H9 (cell line): ENCODE results near the gene GFPT1. TPM values are rescaled to one million over a fixed set of nuclear protein-coding genes. Genes with fewer than 3 reads are reported as not detected.

Experiments used
- DNase-seq: peaks from one replicate; pipeline ENCODE4 v3.0.0-alpha.2; 2017
- H2AFZ ChIP-seq: one replicate; pipeline ENCODE4 v1.6.1; 2013; ENCODE audit warnings: mild to moderate bottlenecking, low read length, control low read depth, moderate library complexity
- H2AK5ac ChIP-seq: 2 replicates; pipeline ENCODE4 v1.6.1; 2013; ENCODE audit warnings: low read length, control low read depth, mixed read lengths; ENCODE audit not compliant: insufficient read length
- H2BK120ac ChIP-seq: one replicate; pipeline ENCODE4 v1.6.1; 2013; ENCODE audit warnings: low read depth, mild to moderate bottlenecking, low read length, control low read depth, inconsistent platforms; ENCODE audit not compliant: poor library complexity, severe bottlenecking
- H2BK12ac ChIP-seq: 2 replicates; pipeline ENCODE4 v1.6.1; 2013; ENCODE audit warnings: low read length, control low read depth, mixed read lengths, low read depth; ENCODE audit not compliant: insufficient read length
- H2BK15ac ChIP-seq: 2 replicates; pipeline ENCODE4 v1.6.1; 2013; ENCODE audit warnings: low read depth, low read length, control low read depth
- H2BK20ac ChIP-seq: one replicate; pipeline ENCODE4 v1.6.1; 2013; ENCODE audit warnings: low read depth, mild to moderate bottlenecking, low read length, control low read depth, inconsistent platforms; ENCODE audit not compliant: poor library complexity, severe bottlenecking
- H2BK5ac ChIP-seq: 2 replicates; pipeline ENCODE4 v1.6.1; 2013; ENCODE audit warnings: low read length, control low read depth, mixed read lengths; ENCODE audit not compliant: insufficient read length
- H3K14ac ChIP-seq: 2 replicates; pipeline ENCODE4 v1.6.1; 2013; ENCODE audit warnings: low read length, control low read depth; ENCODE audit not compliant: insufficient read depth
- H3K18ac ChIP-seq: 2 replicates; pipeline ENCODE4 v1.6.1; 2013; ENCODE audit warnings: low read depth, mild to moderate bottlenecking, mixed read lengths, low read length, control low read depth; ENCODE audit not compliant: insufficient read length
- H3K23ac ChIP-seq: 2 replicates; pipeline ENCODE4 v1.6.1; 2013; ENCODE audit warnings: low read length, control low read depth, mixed read lengths, low read depth; ENCODE audit not compliant: insufficient read length
- H3K23me2 ChIP-seq: 2 replicates; pipeline ENCODE4 v1.6.1; 2013; ENCODE audit warnings: low read depth, mild to moderate bottlenecking, mixed read lengths, low read length, control low read depth; ENCODE audit not compliant: insufficient read length, poor library complexity, severe bottlenecking
- H3K27ac ChIP-seq: 2 replicates; pipeline ENCODE4 v1.5.1; 2013; ENCODE audit warnings: low read length, control low read depth, mixed read lengths, low read depth; ENCODE audit not compliant: insufficient read length
- H3K27me3 ChIP-seq: 2 replicates; pipeline ENCODE4 v1.6.1; 2013; ENCODE audit warnings: low read length, control low read depth, inconsistent platforms; ENCODE audit not compliant: insufficient read depth
- H3K4ac ChIP-seq: 2 replicates; pipeline ENCODE4 v1.6.1; 2013; ENCODE audit warnings: low read depth, mild to moderate bottlenecking, control low read depth, inconsistent platforms, low read length, moderate library complexity
- H3K4me1 ChIP-seq: 2 replicates; pipeline ENCODE4 v1.6.1; 2013; ENCODE audit warnings: low read length, control low read depth, inconsistent platforms; ENCODE audit not compliant: insufficient read depth
- H3K4me2 ChIP-seq: 2 replicates; pipeline ENCODE4 v1.6.1; 2013; ENCODE audit warnings: low read length, control low read depth, mixed read lengths; ENCODE audit not compliant: insufficient read length, insufficient read depth
- H3K56ac ChIP-seq: 2 replicates; pipeline ENCODE4 v1.6.1; 2013; ENCODE audit warnings: low read depth, mild to moderate bottlenecking, mixed read lengths, low read length, control low read depth; ENCODE audit not compliant: insufficient read length
- H3K79me1 ChIP-seq: 2 replicates; pipeline ENCODE4 v1.6.1; 2013; ENCODE audit warnings: low read depth, mild to moderate bottlenecking, moderate library complexity, low read length, control low read depth, inconsistent platforms; ENCODE audit not compliant: insufficient read depth, poor library complexity, severe bottlenecking
- H3K79me2 ChIP-seq: 2 replicates; pipeline ENCODE4 v1.6.1; 2013; ENCODE audit warnings: low read length, control low read depth, inconsistent platforms; ENCODE audit not compliant: insufficient read depth
- H3K9ac ChIP-seq: 2 replicates; pipeline ENCODE4 v1.6.1; 2013; ENCODE audit warnings: low read length, control low read depth, mixed read lengths; ENCODE audit not compliant: insufficient read length; ENCODE audit errors: extremely low read depth
- H3K9me3 ChIP-seq: one replicate; pipeline ENCODE4 v1.6.1; 2013; ENCODE audit warnings: low read depth, low read length, inconsistent platforms; ENCODE audit not compliant: control insufficient read depth
- H3T11ph ChIP-seq: one replicate; pipeline ENCODE4 v1.6.1; 2013; ENCODE audit warnings: mild to moderate bottlenecking, low read length, control low read depth, inconsistent platforms
- H4K20me1 ChIP-seq: one replicate; pipeline ENCODE4 v1.6.1; 2013; ENCODE audit not compliant: control insufficient read depth, insufficient read length, insufficient read depth
- H4K5ac ChIP-seq: 2 replicates; pipeline ENCODE4 v1.6.1; 2013; ENCODE audit warnings: low read depth, mild to moderate bottlenecking, mixed read lengths, low read length, control low read depth; ENCODE audit not compliant: insufficient read length
- H4K8ac ChIP-seq: replicated peaks from 2 replicates; pipeline ENCODE4 v1.6.1; 2013; ENCODE audit warnings: low read length, control low read depth, mixed read lengths, low read depth; ENCODE audit not compliant: insufficient read length
- H4K91ac ChIP-seq: 2 replicates; pipeline ENCODE4 v1.6.1; 2013; ENCODE audit warnings: low read depth, mild to moderate bottlenecking, moderate library complexity, mixed read lengths, low read length, control low read depth; ENCODE audit not compliant: insufficient read length
- H3K27ac Mint-ChIP-seq, 3 experiments: 2 replicates in 2 of 3; 3 replicates in 1 of 3; pipeline ENCODE4 v1.8.0; 2020 to 2021; ENCODE audit warnings: mixed read lengths in 3 of 3, mild to moderate bottlenecking in 1 of 3, moderate library complexity in 1 of 3
- H3K27me3 Mint-ChIP-seq: 2 replicates; pipeline ENCODE4 v1.8.0; 2021; ENCODE audit warnings: low read depth, mild to moderate bottlenecking, moderate library complexity, mixed read lengths
- H3K36me3 Mint-ChIP-seq, 3 experiments: 2 replicates in 2 of 3; 3 replicates in 1 of 3; pipeline ENCODE4 v1.8.0; 2020 to 2021; ENCODE audit warnings: low read depth in 3 of 3, mixed read lengths in 3 of 3; ENCODE audit not compliant: insufficient read depth in 1 of 3
- H3K4me1 Mint-ChIP-seq, 2 experiments: 2 replicates each; pipeline ENCODE4 v1.8.0; 2020; ENCODE audit warnings: mixed read lengths in 2 of 2
- H3K4me3 Mint-ChIP-seq, 2 experiments: 2 replicates in 1 of 2; 3 replicates in 1 of 2; pipeline ENCODE4 v1.8.0; 2020 to 2021; ENCODE audit warnings: mild to moderate bottlenecking in 2 of 2, mixed read lengths in 2 of 2, moderate library complexity in 1 of 2
- H3K9me3 Mint-ChIP-seq, 2 experiments: 2 replicates in 1 of 2; 3 replicates in 1 of 2; pipeline ENCODE4 v1.8.0; 2020; ENCODE audit warnings: mild to moderate bottlenecking in 2 of 2, mixed read lengths in 2 of 2, moderate library complexity in 1 of 2
- CTCF ChIP-seq: fragments of 200-600 bp; sonication (generic); conservative IDR thresholded peaks from 3 replicates; pipeline ENCODE4 v1.8.0; 2021; ENCODE audit warnings: antibody characterized with exemption, mild to moderate bottlenecking
- WGBS: extraction: QIAGEN DNeasy Blood & Tissue Kit; methylation state at CpG from one replicate; pipeline ENCODE4 v1.1.7; 2013; ENCODE audit warnings: missing lambda C conversion rate, low lambda C conversion rate, mixed read lengths; ENCODE audit not compliant: insufficient read length; ENCODE audit errors: extremely low coverage; 5-methylcytosine and 5-hydroxymethylcytosine counted together
- total RNA-seq: library from RNA; stranded (reverse); gene quantifications from 2 replicates; pipeline ENCODE4 v1.2.1, GENCODE V29; 2021

GFPT1 gene
- total RNA-seq, 1 experiment from 2014 or later = 84.4 TPM

GRCh38 chr2:69348781-69349180 lies 38.2 kb downstream of the GFPT1 start:
- DNase-seq = no peak
- no peak overlapping the region for H3K56ac ChIP-seq
- H3K27me3 Mint-ChIP-seq = no peaks in the 10 kb centered on the region
- no peak overlapping the region for H3K9ac ChIP-seq
- no peak overlapping the region for H4K5ac ChIP-seq
- H3K27ac ChIP-seq = no peak overlapping the region
- no peak overlapping the region for H2AFZ ChIP-seq
- H2BK12ac ChIP-seq = no peak overlapping the region
- H3K4me2 ChIP-seq = no peak overlapping the region
- H2AK5ac ChIP-seq = no peak overlapping the region
- H3K18ac ChIP-seq = no peak overlapping the region
- peak overlapping the region in 1 of 3 experiments; percentile 8; a peak in 1 of 7 replicates for H3K27ac Mint-ChIP-seq
- no peaks in the 10 kb centered on the region for H3K9me3 ChIP-seq
- H2BK120ac ChIP-seq = no peak overlapping the region
- H3K23ac ChIP-seq = no peak overlapping the region
- no peak overlapping the region for H3K4ac ChIP-seq
- no CpG with 5 or more reads among the region's 1 CpG for whole genome bisulfite sequencing
- no peaks in the 10 kb centered on the region for H3K79me2 ChIP-seq
- H2BK20ac ChIP-seq = no peak overlapping the region
- H2BK5ac ChIP-seq = no peak overlapping the region
- no peaks in the 10 kb centered on the region for H3K79me1 ChIP-seq
- no peaks in the 10 kb centered on the region for H3K9me3 Mint-ChIP-seq
- no peak overlapping the region for H3K4me3 Mint-ChIP-seq
- TF ChIP-seq CTCF = no peak
- H4K8ac ChIP-seq = no peak overlapping the region
- H2BK15ac ChIP-seq = no peak overlapping the region
- H3K4me1 ChIP-seq = no peaks in the 10 kb centered on the region
- H3K23me2 ChIP-seq = no peaks in the 10 kb centered on the region
- no peak overlapping the region for H4K91ac ChIP-seq
- no peak overlapping the region for H3T11ph ChIP-seq
- no peaks in the 10 kb centered on the region for H3K27me3 ChIP-seq
- no peak overlapping the region for H3K14ac ChIP-seq
- H3K36me3 Mint-ChIP-seq = peaks cover 19 to 76% (median 61%) of the 10 kb centered on the region in 3 experiments
- H4K20me1 ChIP-seq = no peaks in the 10 kb centered on the region
- H3K4me1 Mint-ChIP-seq = no peaks in the 10 kb centered on the region
